Measurements from ENCODE around the gene ANGPTL7.
A peak's percentile ranks its signal among the peaks of the same experiment; 100 is the strongest.

ANGPTL7 gene

GRCh38 chr1:11211461-11211860, 22.3 kb downstream of the ANGPTL7 start:
- no peak for DNase-seq

DNA sequence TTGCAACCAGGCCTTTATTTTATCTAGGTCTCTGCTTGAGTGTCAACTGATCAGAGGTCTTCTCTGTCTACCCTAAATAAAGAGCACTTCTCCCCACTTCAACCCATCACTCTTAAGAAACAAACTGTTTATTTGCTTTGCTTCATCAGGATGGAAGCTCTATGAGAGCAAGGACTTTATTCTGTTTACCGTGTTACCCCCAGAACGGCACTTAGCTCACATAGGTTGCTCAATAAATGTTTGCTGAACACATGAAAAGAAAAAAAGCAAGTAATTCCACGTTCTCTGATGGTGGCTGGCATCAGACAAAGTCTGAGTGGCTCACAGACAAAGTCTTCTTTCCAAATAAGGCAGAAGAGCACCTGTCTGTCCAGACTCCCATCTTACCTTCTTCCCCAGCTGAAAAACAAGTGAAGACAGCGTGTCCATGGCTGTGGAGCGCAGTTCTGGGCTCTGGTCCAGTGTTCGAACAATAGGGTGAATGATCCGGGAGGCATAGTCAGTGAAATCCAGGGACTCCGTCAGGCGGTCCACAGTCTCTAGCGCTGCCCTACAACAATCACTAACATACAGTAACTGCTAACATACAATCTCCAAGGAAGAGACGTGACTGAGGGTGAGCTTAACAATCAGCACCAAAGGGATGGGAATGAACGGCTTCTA, 22.9 kb downstream of the ANGPTL7 start:
- no peak for DNase-seq

GRCh38 chr1:11214698-11215380, 25.7 kb downstream of the ANGPTL7 start:
- DNase-seq = no peak

- peak in 1 of 2 experiments; percentile 22 for DNase-seq
Observed at GRCh38 chr1:11215381-11216005, 26.3 kb downstream of the ANGPTL7 start.

DNA sequence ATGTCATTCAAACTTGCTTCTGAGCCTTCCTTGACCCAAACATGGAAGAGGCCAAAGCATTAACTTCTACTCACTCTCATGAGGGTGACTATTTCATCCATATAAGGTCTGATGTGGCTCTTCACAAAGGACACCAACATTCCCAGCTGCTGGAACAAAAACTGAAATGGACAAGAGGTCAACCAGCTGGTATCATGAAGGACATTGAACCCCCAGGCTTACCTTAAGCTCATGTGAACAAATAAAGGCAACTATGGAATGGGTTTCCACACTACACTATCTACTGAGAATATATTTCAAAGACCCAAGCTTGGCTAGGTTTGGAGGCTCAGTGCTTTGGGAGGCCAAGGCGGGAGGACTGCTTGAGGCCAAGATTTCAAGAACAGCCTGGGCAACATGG, 26.9 kb downstream of the ANGPTL7 start:
- DNase-seq = no peak

GRCh38 chr1:11227106-11228077, 38.2 kb downstream of the ANGPTL7 start:
- no peak for DNase-seq

GRCh38 chr1:11229203-11229602, 40.0 kb downstream of the ANGPTL7 start:
- DNase-seq = no peak

- no peak for DNase-seq
Observed at GRCh38 chr1:11233208-11233607, 44.1 kb downstream of the ANGPTL7 start.

DNA sequence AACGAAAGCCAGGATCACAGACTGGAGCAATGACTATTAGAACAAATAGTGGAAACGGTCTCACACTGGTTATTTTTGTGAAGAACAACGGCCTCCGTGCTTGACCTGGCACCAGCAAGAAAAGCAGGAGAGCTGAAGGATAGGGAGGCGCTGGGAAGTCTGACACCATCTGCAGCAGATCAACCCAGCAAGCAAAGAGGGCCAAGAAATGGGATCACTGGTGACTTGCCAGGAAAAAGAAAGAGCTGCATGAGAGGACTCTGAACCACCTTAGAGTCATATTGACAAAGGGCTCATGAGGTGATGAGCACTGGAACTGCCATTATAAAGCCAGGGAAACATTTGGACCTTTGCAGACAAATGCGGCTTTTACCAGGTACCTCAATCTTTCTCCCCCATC, 48.2 kb downstream of the ANGPTL7 start:
- no peak for DNase-seq

DNA sequence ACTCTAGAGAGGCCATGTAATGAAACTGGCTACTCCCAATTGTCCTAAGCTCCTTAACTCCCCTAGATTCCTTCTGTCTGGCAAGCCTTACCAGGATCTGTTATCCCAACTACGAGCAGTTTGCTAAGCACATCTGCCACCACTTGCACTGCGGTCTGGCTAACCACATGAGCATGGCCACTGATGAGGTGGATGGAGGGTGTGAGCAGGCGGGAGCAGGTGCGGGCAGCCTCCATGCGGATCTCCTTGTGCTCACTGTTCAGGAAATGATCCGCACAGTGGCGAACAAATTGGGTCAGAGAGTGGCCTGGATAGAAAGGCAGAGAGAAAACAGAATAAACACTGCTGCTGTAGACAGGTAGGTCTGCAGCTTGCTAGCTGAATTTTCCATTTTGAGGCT, 49.2 kb downstream of the ANGPTL7 start:
- no peak for DNase-seq

DNA sequence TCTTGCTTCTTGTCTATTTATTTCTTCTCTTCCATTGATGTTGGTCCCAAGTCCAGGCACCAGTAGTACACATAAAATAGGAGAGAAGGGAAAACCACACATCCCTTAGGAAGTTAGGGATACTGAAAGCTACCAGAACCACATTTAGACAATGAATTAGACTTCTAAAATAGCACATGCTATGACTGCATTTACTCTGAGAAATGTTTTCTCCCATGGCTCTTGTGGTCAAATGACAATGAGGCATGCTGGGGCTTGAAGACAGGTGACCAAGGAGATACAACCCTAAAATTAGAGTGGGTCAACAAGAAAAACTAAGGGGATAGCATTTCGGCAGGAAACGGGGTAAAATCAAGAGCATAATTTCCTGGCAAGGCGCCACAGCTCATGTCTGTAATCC, 56.1 kb downstream of the ANGPTL7 start:
- DNase-seq = no peak

Data from NCI-H526 (cell line).